ENCODE results near the gene ANKS3. TPM values are rescaled to one million over a fixed set of nuclear protein-coding genes. Genes with fewer than 3 reads are reported as not detected.

Gene ANKS3
- total and polyA plus RNA-seq, 2 donors (not counting 3 experiments of a cell fraction or from before 2014, with no cell fraction given): 13.9 to 24.0 TPM

DNA sequence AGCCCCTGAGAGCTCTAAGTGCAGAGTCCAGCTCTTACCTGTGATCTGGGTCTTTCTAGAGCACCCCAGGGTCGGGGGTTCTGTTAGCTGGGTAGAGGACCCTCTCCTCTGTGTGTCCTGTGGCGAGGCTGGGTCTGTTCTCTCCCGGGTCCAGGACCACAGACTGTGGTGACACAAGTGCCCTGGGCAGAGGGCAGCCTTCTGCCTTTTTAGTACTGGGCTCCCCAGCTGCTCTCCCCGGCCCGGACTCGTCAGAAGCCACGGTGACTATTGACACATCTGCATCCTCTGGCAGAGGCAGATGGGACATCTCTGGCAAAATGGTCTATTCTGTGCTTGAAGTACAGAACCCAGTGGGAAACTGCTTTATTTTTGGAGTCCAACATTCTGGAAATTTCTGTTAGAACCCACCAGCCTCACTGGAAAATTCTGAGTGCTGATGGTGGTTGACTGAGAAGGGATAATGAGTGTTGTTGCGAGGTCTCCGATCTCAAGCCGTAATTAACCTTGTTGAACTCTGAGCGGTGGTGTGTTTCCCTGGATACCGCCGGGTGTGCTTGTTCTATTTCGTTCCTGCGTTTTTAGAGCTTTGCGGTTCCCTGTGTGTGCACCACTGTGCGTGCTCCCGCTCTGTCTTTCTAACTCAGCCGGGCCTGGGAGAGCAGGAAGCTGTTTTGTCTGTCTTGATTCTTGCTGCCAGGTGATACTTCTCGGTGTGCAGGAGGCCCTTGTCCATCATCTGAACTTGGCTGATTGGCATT, 66.7 kb downstream of the ANKS3 start:
- Histone ChIP-seq H3K4me3 (replicated peaks in 1 of 3; ENCODE audit: insufficient read depth in 1 of 3, low read depth in 1 of 3, low read length in 3 of 3) (no peak overlapping the region), H3K9me1 (replicated peaks; ENCODE audit: control insufficient read depth, extremely low read depth, insufficient read depth, low read length) (no peaks in the 10 kb centered on the region), H3K36me3 (ENCODE audit: control insufficient read depth in 2 of 2, extremely low read depth in 1 of 2, insufficient read depth in 2 of 2, low read length in 2 of 2) (peaks cover 0 to 39% of the 10 kb centered on the region in 2 experiments), H3K79me2 (ENCODE audit: control insufficient read depth, insufficient read depth, low read length) (no peaks in the 10 kb centered on the region), H2AFZ (ENCODE audit: low read depth, low read length) (no peak overlapping the region), H3K27ac (ENCODE audit: insufficient read depth, low read depth, low read length) (no peak overlapping the region), H3K4me1 (ENCODE audit: control insufficient read depth, extremely low read depth, insufficient read depth, low read length) (no peaks in the 10 kb centered on the region), H3K9me3 (replicated peaks; ENCODE audit: control insufficient read depth, insufficient read depth, low read length) (no peaks in the 10 kb centered on the region), H3K27me3 (ENCODE audit: control insufficient read depth in 2 of 2, insufficient read depth in 2 of 2, low read length in 2 of 2) (no peaks in the 10 kb centered on the region), H3K9ac (replicated peaks; ENCODE audit: extremely low read depth, insufficient read depth, low read length) (no peak overlapping the region), H3K4me2 (ENCODE audit: insufficient read depth, low read length) (no peak overlapping the region), H4K20me1 (replicated peaks; ENCODE audit: control insufficient read depth, extremely low read depth, insufficient read depth, low read length) (no peaks in the 10 kb centered on the region)
- POLR2A ChIA-PET: no interaction called here
- FAIRE-seq: no peak
- no TSS peak for BruUV-seq (replicated peaks)
- dilution Hi-C loops (cut with MboI; ENCODE audit: extremely low pct_ligation_motif_present, low sequenced_read_pairs): no loop called here
- CTCF ChIA-PET: no interaction called here
- intact Hi-C loops (cut with micrococcal nuclease): no loop called here
- TF ChIP-seq EZH2 (IDR thresholded peaks at IDR 0.05; ENCODE audit: borderline replicate concordance, low read depth, low read length, severe bottlenecking): no peak
- TF ChIP-seq, protein P1, sequence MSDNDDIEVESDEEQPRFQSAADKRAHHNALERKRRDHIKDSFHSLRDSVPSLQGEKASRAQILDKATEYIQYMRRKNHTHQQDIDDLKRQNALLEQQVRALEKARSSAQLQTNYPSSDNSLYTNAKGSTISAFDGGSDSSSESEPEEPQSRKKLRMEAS (IDR thresholded peaks at IDR 0.05; ENCODE audit: insufficient read depth, insufficient read length): no peak
- TF ChIP-seq GATA2 (IDR thresholded peaks at IDR 0.05; ENCODE audit: insufficient read depth, insufficient read length, low read depth, low read length): no peak
- TF ChIP-seq, protein P2, sequence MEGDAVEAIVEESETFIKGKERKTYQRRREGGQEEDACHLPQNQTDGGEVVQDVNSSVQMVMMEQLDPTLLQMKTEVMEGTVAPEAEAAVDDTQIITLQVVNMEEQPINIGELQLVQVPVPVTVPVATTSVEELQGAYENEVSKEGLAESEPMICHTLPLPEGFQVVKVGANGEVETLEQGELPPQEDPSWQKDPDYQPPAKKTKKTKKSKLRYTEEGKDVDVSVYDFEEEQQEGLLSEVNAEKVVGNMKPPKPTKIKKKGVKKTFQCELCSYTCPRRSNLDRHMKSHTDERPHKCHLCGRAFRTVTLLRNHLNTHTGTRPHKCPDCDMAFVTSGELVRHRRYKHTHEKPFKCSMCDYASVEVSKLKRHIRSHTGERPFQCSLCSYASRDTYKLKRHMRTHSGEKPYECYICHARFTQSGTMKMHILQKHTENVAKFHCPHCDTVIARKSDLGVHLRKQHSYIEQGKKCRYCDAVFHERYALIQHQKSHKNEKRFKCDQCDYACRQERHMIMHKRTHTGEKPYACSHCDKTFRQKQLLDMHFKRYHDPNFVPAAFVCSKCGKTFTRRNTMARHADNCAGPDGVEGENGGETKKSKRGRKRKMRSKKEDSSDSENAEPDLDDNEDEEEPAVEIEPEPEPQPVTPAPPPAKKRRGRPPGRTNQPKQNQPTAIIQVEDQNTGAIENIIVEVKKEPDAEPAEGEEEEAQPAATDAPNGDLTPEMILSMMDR (IDR thresholded peaks at IDR 0.05; ENCODE audit: extremely low read depth in 1 of 2, insufficient read depth in 1 of 2, low read depth in 1 of 2, low read length in 2 of 2): no peak
- TF ChIP-seq POLR2AphosphoS5 (IDR thresholded peaks at IDR 0.05; ENCODE audit: insufficient read depth, low read depth, low read length): no peak
- TF ChIP-seq MYC (IDR thresholded peaks at IDR 0.05; ENCODE audit: low read depth, low read length): no peak
- TF ChIP-seq POLR2A (IDR thresholded peaks at IDR 0.05; ENCODE audit: low read depth, low read length): no peak
- no peak for TF ChIP-seq JUN (IDR thresholded peaks at IDR 0.05; ENCODE audit: borderline replicate concordance, insufficient read depth, insufficient read length, low read depth)
- no peak for TF ChIP-seq FOS (IDR thresholded peaks at IDR 0.05; ENCODE audit: borderline replicate concordance, insufficient read depth, low read length)
- DNase-seq (ENCODE audit: low read depth, low spot score): no peak
